ENCODE results near the gene MVB12B. TPM values are rescaled to one million over a fixed set of nuclear protein-coding genes. Genes with fewer than 3 reads are reported as not detected.

Gene MVB12B
- total RNA-seq, 1 donor from 2014 or later, result 20.2 TPM

DNA sequence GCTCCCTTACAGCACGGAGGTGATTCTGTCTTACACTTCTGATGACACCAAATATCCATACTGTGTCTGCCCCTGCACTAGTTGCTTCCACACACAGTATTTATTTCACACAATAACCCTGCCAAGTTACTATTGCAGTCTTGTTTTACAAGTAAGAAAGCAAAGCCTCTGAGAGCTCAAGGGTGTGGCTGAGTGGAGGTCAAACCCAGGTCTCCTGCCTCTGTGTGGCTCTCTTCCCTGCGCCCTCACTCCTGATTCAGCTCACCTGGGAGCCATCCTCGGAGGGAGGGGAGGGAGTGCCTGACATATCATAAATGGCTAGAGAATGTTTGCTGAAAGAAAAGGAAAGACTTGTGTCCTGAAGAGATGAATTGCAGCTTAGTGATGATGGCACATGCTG lies 41.0 kb downstream of the MVB12B start:
- Mint-ChIP-seq H3K36me3 (ENCODE audit: unreplicated experiment) (peaks cover 15% of the 10 kb centered on the region), H3K9me3 (ENCODE audit: unreplicated experiment) (peaks cover 11% of the 10 kb centered on the region), H3K4me1 (ENCODE audit: unreplicated experiment) (peaks cover 8% of the 10 kb centered on the region), H3K27ac (ENCODE audit: unreplicated experiment) (no peak overlapping the region), H3K4me3 (ENCODE audit: unreplicated experiment) (no peak overlapping the region), H3K27me3 (ENCODE audit: unreplicated experiment) (no peaks in the 10 kb centered on the region)
- TF ChIP-seq, protein P1, sequence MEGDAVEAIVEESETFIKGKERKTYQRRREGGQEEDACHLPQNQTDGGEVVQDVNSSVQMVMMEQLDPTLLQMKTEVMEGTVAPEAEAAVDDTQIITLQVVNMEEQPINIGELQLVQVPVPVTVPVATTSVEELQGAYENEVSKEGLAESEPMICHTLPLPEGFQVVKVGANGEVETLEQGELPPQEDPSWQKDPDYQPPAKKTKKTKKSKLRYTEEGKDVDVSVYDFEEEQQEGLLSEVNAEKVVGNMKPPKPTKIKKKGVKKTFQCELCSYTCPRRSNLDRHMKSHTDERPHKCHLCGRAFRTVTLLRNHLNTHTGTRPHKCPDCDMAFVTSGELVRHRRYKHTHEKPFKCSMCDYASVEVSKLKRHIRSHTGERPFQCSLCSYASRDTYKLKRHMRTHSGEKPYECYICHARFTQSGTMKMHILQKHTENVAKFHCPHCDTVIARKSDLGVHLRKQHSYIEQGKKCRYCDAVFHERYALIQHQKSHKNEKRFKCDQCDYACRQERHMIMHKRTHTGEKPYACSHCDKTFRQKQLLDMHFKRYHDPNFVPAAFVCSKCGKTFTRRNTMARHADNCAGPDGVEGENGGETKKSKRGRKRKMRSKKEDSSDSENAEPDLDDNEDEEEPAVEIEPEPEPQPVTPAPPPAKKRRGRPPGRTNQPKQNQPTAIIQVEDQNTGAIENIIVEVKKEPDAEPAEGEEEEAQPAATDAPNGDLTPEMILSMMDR (IDR thresholded peaks at IDR 0.05), result no peak
- no peak for DNase-seq (ENCODE audit: extremely low spot score, unreplicated experiment)

GRCh38 chr9:126368020-126368419 lies 41.4 kb downstream of the MVB12B start:
- peaks cover 12% of the 10 kb centered on the region for H3K4me1 Mint-ChIP-seq (ENCODE audit: unreplicated experiment)
- H3K9me3 Mint-ChIP-seq (ENCODE audit: unreplicated experiment), result peaks cover 11% of the 10 kb centered on the region
- DNase-seq (ENCODE audit: extremely low spot score, unreplicated experiment), result no peak
- H3K27me3 Mint-ChIP-seq (ENCODE audit: unreplicated experiment), result no peaks in the 10 kb centered on the region
- no peak overlapping the region for H3K27ac Mint-ChIP-seq (ENCODE audit: unreplicated experiment)
- no peak overlapping the region for H3K4me3 Mint-ChIP-seq (ENCODE audit: unreplicated experiment)
- H3K36me3 Mint-ChIP-seq (ENCODE audit: unreplicated experiment), result peaks cover 15% of the 10 kb centered on the region
- TF ChIP-seq, protein P1 (IDR thresholded peaks at IDR 0.05), result no peak

- no peak for DNase-seq (ENCODE audit: extremely low spot score, unreplicated experiment)
- Mint-ChIP-seq H3K9me3 (ENCODE audit: unreplicated experiment) (no peaks in the 10 kb centered on the region), H3K27me3 (ENCODE audit: unreplicated experiment) (no peaks in the 10 kb centered on the region), H3K4me3 (ENCODE audit: unreplicated experiment) (no peak overlapping the region), H3K36me3 (ENCODE audit: unreplicated experiment) (no peaks in the 10 kb centered on the region), H3K4me1 (ENCODE audit: unreplicated experiment) (peaks cover 41% of the 10 kb centered on the region), H3K27ac (ENCODE audit: unreplicated experiment) (no peak overlapping the region)
- TF ChIP-seq, protein P1 (IDR thresholded peaks at IDR 0.05), result no peak
These were observed 44.6 kb downstream of the MVB12B start for GRCh38 chr9:126371007-126371870.

- peak overlapping the region; percentile 70 for H3K27ac Mint-ChIP-seq (ENCODE audit: unreplicated experiment)
- H3K9me3 Mint-ChIP-seq (ENCODE audit: unreplicated experiment), result no peaks in the 10 kb centered on the region
- TF ChIP-seq, protein P1 (IDR thresholded peaks at IDR 0.05), result no peak
- no peaks in the 10 kb centered on the region for H3K27me3 Mint-ChIP-seq (ENCODE audit: unreplicated experiment)
- no peak overlapping the region for H3K4me3 Mint-ChIP-seq (ENCODE audit: unreplicated experiment)
- peaks cover 47% of the 10 kb centered on the region for H3K4me1 Mint-ChIP-seq (ENCODE audit: unreplicated experiment)
- no peaks in the 10 kb centered on the region for H3K36me3 Mint-ChIP-seq (ENCODE audit: unreplicated experiment)
- DNase-seq (ENCODE audit: extremely low spot score, unreplicated experiment), result no peak
These were observed 46.1 kb downstream of the MVB12B start for GRCh38 chr9:126372716-126373115.

- no peak for DNase-seq (ENCODE audit: extremely low spot score, unreplicated experiment)
- H3K9me3 Mint-ChIP-seq (ENCODE audit: unreplicated experiment), result no peaks in the 10 kb centered on the region
- H3K36me3 Mint-ChIP-seq (ENCODE audit: unreplicated experiment), result no peaks in the 10 kb centered on the region
- no peak overlapping the region for H3K4me3 Mint-ChIP-seq (ENCODE audit: unreplicated experiment)
- TF ChIP-seq, protein P1 (IDR thresholded peaks at IDR 0.05), result no peak
- H3K27ac Mint-ChIP-seq (ENCODE audit: unreplicated experiment), result peak overlapping the region; percentile 70
- no peaks in the 10 kb centered on the region for H3K27me3 Mint-ChIP-seq (ENCODE audit: unreplicated experiment)
- H3K4me1 Mint-ChIP-seq (ENCODE audit: unreplicated experiment), result peaks cover 47% of the 10 kb centered on the region
These were observed 46.6 kb downstream of the MVB12B start for GRCh38 chr9:126373241-126373640.

All from osteocyte (in vitro differentiated cells).